AG09309 (cell line): ENCODE results near the gene ZNF570.

Experiments
- DNase-seq: peaks from one replicate; pipeline ENCODE4 v3.0.0-alpha.2; 2010; ENCODE audit warnings: low read depth
- H3K4me3 ChIP-seq: 2 replicates; pipeline ENCODE4 v1.5.1; 2011; ENCODE audit warnings: mild to moderate bottlenecking, low read depth, low read length, moderate library complexity; ENCODE audit not compliant: control insufficient read depth
- TF ChIP-seq, protein P1 (sequence below): IDR thresholded peaks from 2 replicates; pipeline ENCODE4 v1.5.1; 2011; ENCODE audit warnings: mild to moderate bottlenecking, low read depth, low read length, inconsistent platforms; ENCODE audit not compliant: insufficient read depth, control insufficient read depth; ENCODE audit errors: missing control alignments

Gene ZNF570

DNA sequence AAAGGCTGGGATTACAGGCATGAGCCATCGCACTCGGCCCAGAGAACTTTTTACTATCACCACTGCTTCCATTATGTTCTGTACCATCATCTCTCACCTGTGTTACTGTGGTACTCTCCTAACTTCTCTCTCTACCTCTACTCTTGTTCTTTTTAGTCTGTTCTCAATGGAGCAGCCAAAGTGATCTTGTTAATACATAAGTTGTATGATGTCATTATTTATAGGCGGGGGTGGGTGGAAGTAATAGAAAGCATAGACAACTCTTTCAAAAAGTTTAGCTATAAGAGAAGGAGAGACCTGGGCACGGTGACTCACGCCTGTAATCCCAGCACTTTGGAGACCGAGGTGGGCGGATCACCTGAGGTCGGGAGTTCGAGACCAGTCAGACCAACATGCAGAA lies 3.0 kb downstream of the ZNF570 start:
- TF ChIP-seq, protein P1, sequence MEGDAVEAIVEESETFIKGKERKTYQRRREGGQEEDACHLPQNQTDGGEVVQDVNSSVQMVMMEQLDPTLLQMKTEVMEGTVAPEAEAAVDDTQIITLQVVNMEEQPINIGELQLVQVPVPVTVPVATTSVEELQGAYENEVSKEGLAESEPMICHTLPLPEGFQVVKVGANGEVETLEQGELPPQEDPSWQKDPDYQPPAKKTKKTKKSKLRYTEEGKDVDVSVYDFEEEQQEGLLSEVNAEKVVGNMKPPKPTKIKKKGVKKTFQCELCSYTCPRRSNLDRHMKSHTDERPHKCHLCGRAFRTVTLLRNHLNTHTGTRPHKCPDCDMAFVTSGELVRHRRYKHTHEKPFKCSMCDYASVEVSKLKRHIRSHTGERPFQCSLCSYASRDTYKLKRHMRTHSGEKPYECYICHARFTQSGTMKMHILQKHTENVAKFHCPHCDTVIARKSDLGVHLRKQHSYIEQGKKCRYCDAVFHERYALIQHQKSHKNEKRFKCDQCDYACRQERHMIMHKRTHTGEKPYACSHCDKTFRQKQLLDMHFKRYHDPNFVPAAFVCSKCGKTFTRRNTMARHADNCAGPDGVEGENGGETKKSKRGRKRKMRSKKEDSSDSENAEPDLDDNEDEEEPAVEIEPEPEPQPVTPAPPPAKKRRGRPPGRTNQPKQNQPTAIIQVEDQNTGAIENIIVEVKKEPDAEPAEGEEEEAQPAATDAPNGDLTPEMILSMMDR, result no peak
- DNase-seq, result no peak
- H3K4me3 ChIP-seq, result no peak overlapping the region

DNA sequence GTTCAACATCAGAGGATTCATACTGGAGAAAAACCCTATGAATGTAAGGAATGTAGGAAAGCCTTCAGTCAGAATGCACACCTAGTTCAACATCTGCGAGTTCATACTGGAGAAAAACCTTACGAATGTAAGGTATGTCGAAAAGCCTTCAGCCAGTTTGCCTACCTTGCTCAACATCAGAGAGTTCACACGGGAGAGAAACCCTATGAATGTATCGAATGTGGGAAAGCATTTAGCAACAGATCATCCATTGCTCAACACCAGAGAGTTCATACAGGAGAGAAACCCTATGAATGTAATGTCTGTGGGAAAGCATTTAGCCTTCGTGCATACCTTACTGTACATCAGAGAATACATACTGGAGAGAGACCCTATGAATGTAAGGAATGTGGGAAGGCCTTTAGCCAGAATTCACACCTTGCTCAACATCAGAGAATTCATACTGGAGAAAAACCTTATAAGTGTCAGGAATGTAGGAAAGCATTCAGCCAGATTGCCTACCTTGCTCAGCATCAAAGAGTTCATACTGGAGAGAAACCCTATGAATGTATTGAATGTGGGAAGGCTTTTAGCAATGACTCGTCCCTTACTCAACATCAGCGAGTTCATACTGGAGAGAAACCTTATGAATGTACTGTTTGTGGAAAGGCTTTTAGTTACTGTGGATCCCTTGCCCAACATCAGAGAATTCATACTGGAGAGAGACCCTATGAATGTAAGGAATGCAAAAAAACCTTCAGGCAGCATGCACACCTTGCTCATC lies 15.4 kb downstream of the ZNF570 start:
- TF ChIP-seq, protein P1, result no peak
- DNase-seq, result no peak
- H3K4me3 ChIP-seq, result no peak overlapping the region

DNA sequence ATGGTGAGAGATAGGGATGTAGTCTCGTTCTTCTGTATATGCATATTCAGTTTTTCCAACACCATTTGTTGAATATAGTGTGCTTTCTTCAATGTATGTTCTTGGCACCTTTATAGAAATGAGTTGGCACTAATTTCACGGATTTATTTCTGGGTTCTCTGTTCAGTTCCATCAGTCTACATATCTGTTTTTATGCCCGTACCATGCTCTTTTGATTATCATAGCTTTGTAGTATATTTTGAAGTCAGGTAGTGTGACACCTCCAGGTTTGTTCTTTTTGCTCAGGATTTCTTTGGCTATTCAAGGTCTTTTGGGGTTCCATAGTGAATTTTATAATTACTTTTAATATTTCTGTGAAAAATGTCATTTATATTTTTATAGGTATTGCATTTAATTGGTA lies 23.1 kb downstream of the ZNF570 start:
- no peak overlapping the region for H3K4me3 ChIP-seq
- DNase-seq, result no peak
- TF ChIP-seq, protein P1, result no peak

DNA sequence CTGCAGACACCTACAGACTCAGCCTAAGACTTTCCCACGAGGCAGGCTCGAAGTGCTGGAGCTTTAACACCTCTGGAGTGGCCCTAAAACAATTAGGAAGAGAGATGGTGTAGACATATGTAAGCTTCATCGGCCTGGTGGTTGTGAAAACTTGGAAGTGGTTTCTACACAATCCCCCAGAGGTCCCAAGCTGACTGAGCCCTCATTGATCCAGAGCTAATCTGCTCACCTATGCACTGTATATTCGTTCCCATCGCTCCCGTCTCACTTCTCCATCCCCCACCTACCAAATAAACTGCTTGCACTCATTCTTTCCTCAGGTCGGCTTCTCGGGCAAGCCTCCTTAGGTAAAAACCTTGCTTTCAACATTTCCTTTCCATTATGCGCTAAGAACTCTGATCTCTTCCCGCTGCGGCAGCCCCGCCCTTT lies 36.8 kb downstream of the ZNF570 start:
- peak overlapping the region; percentile 77 for H3K4me3 ChIP-seq
- TF ChIP-seq, protein P1, result no peak
- no peak for DNase-seq

DNA sequence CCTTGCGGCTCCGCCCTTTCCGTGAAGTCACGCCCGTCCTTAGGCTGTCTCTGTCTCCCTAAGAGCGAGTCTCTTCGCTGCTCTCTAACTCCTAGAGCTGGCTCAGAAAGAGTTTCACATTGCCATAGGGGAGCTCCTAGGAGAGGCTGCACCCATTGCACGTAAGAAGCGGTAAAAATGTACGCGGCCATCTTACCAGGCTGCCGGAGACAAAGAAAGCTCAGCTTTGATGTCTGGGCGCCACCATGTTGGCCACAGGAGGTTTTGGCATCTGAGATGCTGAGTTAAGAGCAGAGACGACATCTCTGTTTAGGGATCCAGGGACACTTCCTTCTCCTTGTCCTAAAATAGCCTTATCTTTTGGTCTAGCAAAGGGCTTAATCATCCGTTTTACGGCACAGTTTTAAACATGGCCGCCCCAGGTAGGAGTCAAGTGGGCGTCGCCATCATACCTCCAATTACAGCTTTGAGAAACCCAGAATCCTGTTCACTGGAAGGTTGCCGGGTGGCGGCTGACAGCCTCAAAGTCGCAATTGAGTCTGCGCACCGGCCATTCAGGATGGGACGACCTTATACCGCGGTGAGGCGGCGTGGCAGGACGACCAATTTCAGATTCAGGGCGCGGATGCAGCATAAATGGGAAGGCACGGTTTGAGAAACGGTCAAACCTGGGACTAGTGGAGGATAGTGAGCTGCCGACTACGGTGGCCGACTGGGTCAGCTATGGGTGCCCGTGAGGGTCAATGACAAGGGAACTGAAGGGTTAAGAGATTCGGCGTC lies 37.4 kb downstream of the ZNF570 start, which contains the start of gene ZNF793:
TSS of gene ZNF793 (plus strand) at position 553 of the 780 bp plus-strand sequence. CDS start 16,501 bp downstream, outside the sequence.
- DNase-seq, result peak; percentile 39
- H3K4me3 ChIP-seq, result peak within 1 kb of the TSS; percentile 77
- TF ChIP-seq, protein P1, result no peak

DNA sequence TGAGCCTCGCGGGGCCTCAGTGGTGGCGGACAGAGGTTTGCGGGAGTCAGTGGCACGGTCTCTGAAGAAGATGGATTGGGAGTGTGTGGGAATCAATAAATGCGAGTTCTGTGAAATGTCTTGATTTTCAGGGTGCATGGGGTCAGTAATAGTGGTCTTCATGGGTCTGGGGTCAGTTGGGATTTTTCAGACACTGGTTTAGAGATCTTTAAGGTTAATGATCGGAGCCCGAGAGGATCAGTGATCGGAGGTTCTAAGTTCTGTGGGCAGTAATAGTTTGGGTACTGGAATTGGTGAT lies 38.0 kb downstream of the ZNF570 start:
- TF ChIP-seq, protein P1, result no peak
- no peak for DNase-seq
- peak overlapping the region; percentile 77 for H3K4me3 ChIP-seq
